OCI-LY1 (cell line): ENCODE data around the gene C1QB.

Experiments
- H2AFZ ChIP-seq: fragments of 200-600 bp; sonication (generic), shearing (Covaris generic); 2 replicates; pipeline ENCODE4 v1.6.0; 2014; ENCODE audit warnings: antibody characterized with exemption, mild to moderate bottlenecking, low read length
- H3F3A ChIP-seq: fragments of 200-600 bp; sonication (generic), shearing (Covaris generic); 2 replicates; pipeline ENCODE4 v1.6.0; 2014; ENCODE audit warnings: mild to moderate bottlenecking, antibody characterized with exemption, low read length, moderate library complexity; ENCODE audit not compliant: insufficient read depth
- H3K27ac ChIP-seq: fragments of 200-600 bp; sonication (generic); 2 replicates; pipeline ENCODE4 v1.5.1; 2014; ENCODE audit warnings: low read length, mixed run types, mild to moderate bottlenecking, low read depth; ENCODE audit not compliant: poor library complexity, severe bottlenecking
- H3K27me3 ChIP-seq: fragments of 200-600 bp; sonication (generic); 2 replicates; pipeline ENCODE4 v1.6.0; 2014; ENCODE audit warnings: antibody characterized with exemption, mild to moderate bottlenecking, low read length, moderate library complexity; ENCODE audit not compliant: insufficient read depth
- H3K36me3 ChIP-seq: fragments of 200-600 bp; sonication (generic); 2 replicates; pipeline ENCODE4 v1.6.1; 2014; ENCODE audit warnings: mild to moderate bottlenecking, antibody characterized with exemption, low read length, moderate library complexity, mixed read lengths; ENCODE audit not compliant: insufficient read depth
- H3K4me1 ChIP-seq: fragments of 200-600 bp; sonication (generic); 2 replicates; pipeline ENCODE4 v1.5.1; 2014; ENCODE audit warnings: mild to moderate bottlenecking, low read length, moderate library complexity; ENCODE audit not compliant: insufficient read depth, severe bottlenecking
- H3K4me2 ChIP-seq: fragments of 200-600 bp; sonication (generic), shearing (Covaris generic); 2 replicates; pipeline ENCODE4 v1.6.1; 2014; ENCODE audit warnings: low read length
- H3K4me3 ChIP-seq: fragments of 200-600 bp; sonication (generic); 2 replicates; pipeline ENCODE4 v1.5.1; 2014; ENCODE audit warnings: low read length, low read depth, mild to moderate bottlenecking, mixed read lengths; ENCODE audit not compliant: poor library complexity, severe bottlenecking
- H3K79me2 ChIP-seq: fragments of 200-600 bp; shearing (Covaris generic); 2 replicates; pipeline ENCODE4 v1.6.1; 2016; ENCODE audit warnings: mixed run types, low read length, mixed read lengths; ENCODE audit not compliant: insufficient read depth
- H3K9ac ChIP-seq: fragments of 200-600 bp; sonication (generic), shearing (Covaris generic); 2 replicates; pipeline ENCODE4 v1.6.1; 2014; ENCODE audit warnings: mild to moderate bottlenecking, low read length, mixed read lengths
- H3K9me2 ChIP-seq: fragments of 200-600 bp; sonication (generic), shearing (Covaris generic); 2 replicates; pipeline ENCODE4 v1.6.1; 2014; ENCODE audit warnings: low read depth, mild to moderate bottlenecking, low read length, mixed read lengths
- H3K9me3 ChIP-seq: fragments of 200-600 bp; shearing (Covaris generic); 2 replicates; pipeline ENCODE4 v1.6.1; 2014; ENCODE audit warnings: low read length, mixed read lengths
- H4K20me1 ChIP-seq: fragments of 200-600 bp; sonication (generic), shearing (Covaris generic); 2 replicates; pipeline ENCODE4 v1.6.0; 2016; ENCODE audit warnings: mild to moderate bottlenecking, low read length; ENCODE audit not compliant: insufficient read depth
- EZH2 ChIP-seq: fragments of 200-600 bp; sonication (generic), shearing (Covaris generic); IDR thresholded peaks from 2 replicates; pipeline ENCODE4 v1.8.0; 2017; ENCODE audit warnings: borderline replicate concordance, mixed run types, mild to moderate bottlenecking, antibody characterized with exemption, low read length, moderate library complexity, mixed read lengths
- TF ChIP-seq, protein P1 (sequence below): fragments of 200-600 bp; sonication (generic), shearing (Covaris generic); IDR thresholded peaks from 2 replicates; pipeline ENCODE4 v1.5.1; 2017; ENCODE audit warnings: mild to moderate bottlenecking, antibody characterized with exemption, low read length, moderate library complexity, mixed read lengths

Gene C1QB

DNA sequence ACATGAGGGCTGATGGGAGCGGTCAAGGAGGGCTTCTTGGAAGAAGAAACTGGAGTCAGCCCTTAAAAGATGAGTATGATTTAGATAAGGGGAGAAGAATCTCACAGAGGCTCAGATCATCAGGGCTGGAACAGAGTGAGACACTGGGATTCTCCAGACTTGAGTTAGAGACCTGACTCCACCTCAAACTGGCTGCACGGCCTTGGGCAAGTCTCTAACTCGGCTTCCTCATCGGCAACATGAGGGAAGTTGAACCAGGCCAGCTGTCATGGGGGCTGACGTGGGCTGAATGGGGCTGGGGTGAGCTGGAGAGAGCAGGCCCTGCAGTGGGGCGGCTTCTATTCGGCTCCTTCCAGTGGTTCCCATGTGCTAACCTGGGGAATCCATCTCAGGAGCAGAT, 7.1 kb upstream of the C1QB start:
- Histone ChIP-seq H3K4me2 (no peak overlapping the region), H2AFZ (no peak overlapping the region), H3K27ac (no peak overlapping the region), H3K27me3 (no peaks in the 10 kb centered on the region), H3K9me3 (no peaks in the 10 kb centered on the region), H4K20me1 (no peaks in the 10 kb centered on the region), H3K36me3 (no peaks in the 10 kb centered on the region), H3K9ac (no peak overlapping the region), H3K9me2 (no peaks in the 10 kb centered on the region), H3K79me2 (no peaks in the 10 kb centered on the region), H3K4me1 (no peaks in the 10 kb centered on the region), H3K4me3 (no peak overlapping the region), H3F3A (no peaks in the 10 kb centered on the region)
- TF ChIP-seq EZH2: no peak
- TF ChIP-seq, protein P1, sequence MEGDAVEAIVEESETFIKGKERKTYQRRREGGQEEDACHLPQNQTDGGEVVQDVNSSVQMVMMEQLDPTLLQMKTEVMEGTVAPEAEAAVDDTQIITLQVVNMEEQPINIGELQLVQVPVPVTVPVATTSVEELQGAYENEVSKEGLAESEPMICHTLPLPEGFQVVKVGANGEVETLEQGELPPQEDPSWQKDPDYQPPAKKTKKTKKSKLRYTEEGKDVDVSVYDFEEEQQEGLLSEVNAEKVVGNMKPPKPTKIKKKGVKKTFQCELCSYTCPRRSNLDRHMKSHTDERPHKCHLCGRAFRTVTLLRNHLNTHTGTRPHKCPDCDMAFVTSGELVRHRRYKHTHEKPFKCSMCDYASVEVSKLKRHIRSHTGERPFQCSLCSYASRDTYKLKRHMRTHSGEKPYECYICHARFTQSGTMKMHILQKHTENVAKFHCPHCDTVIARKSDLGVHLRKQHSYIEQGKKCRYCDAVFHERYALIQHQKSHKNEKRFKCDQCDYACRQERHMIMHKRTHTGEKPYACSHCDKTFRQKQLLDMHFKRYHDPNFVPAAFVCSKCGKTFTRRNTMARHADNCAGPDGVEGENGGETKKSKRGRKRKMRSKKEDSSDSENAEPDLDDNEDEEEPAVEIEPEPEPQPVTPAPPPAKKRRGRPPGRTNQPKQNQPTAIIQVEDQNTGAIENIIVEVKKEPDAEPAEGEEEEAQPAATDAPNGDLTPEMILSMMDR: no peak

DNA sequence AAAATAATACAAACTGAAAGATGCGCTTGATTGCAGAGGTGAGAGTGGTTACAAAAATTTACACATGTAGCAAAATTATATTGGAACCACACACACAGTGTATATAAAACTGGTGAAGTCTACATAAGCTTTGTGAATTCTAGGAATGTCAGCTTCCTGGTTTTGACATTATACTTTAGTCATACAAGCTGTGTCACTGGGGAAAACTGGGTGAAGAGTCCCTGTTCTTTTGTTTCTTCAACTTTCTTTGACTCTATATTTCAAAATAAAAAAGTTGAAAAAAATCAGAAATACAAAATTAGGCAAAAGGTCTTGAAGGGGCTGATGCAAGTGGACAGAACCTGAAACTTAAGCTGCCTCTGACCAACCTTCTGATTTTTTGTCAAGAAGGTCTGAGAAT, 6.7 kb upstream of the C1QB start:
- Histone ChIP-seq H3K27ac (no peak overlapping the region), H3K9ac (no peak overlapping the region), H3K9me3 (no peaks in the 10 kb centered on the region), H3K36me3 (no peaks in the 10 kb centered on the region), H3F3A (no peaks in the 10 kb centered on the region), H3K4me3 (no peak overlapping the region), H3K79me2 (no peaks in the 10 kb centered on the region), H3K4me2 (no peak overlapping the region), H3K27me3 (no peaks in the 10 kb centered on the region), H4K20me1 (no peaks in the 10 kb centered on the region), H2AFZ (no peak overlapping the region), H3K4me1 (no peaks in the 10 kb centered on the region), H3K9me2 (no peaks in the 10 kb centered on the region)
- TF ChIP-seq EZH2: no peak
- TF ChIP-seq, protein P1: no peak

DNA sequence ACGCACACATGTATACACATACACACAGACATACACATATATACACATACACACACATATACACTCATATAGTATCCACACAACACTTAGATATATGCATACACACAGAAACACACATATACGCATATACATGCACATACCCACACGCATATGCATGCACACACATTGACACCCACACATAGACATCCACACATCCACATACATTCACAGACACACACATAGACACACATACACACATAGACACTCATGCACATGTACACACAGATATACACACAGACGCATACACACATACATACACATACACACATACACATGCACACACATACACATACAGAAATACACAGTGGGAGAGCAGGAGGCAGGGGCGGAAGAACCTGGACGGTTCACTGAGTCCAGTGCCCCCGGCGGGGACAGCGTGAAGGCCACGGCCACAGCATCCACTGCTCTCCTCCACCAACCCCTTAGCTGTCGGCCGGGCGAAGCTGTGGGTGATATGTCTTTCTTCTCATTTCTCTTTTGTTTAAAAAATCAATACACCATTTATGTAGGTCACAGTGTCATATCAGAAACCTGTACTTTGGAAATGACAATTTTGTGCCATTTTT, 2.8 kb upstream of the C1QB start:
- H3K27ac ChIP-seq: no peak overlapping the region
- H3K9me3 ChIP-seq: no peaks in the 10 kb centered on the region
- H3F3A ChIP-seq: no peaks in the 10 kb centered on the region
- no peak overlapping the region for H3K4me2 ChIP-seq
- no peak overlapping the region for H2AFZ ChIP-seq
- no peak overlapping the region for H3K4me3 ChIP-seq
- H3K9ac ChIP-seq: no peak overlapping the region
- H3K9me2 ChIP-seq: no peaks in the 10 kb centered on the region
- no peaks in the 10 kb centered on the region for H3K79me2 ChIP-seq
- H4K20me1 ChIP-seq: no peaks in the 10 kb centered on the region
- no peaks in the 10 kb centered on the region; the same call in 1 of the 2 replicates for H3K27me3 ChIP-seq
- no peak for TF ChIP-seq EZH2
- TF ChIP-seq, protein P1: no peak
- no peaks in the 10 kb centered on the region for H3K4me1 ChIP-seq
- no peaks in the 10 kb centered on the region for H3K36me3 ChIP-seq
